ENCODE results near the gene ECHDC1. TPM values are rescaled to one million over a fixed set of nuclear protein-coding genes. Genes with fewer than 3 reads are reported as not detected.

Gene ECHDC1
- total RNA-seq, 4 donors from 2014 or later, result 55.4 to 149 (median 71.5) TPM

DNA sequence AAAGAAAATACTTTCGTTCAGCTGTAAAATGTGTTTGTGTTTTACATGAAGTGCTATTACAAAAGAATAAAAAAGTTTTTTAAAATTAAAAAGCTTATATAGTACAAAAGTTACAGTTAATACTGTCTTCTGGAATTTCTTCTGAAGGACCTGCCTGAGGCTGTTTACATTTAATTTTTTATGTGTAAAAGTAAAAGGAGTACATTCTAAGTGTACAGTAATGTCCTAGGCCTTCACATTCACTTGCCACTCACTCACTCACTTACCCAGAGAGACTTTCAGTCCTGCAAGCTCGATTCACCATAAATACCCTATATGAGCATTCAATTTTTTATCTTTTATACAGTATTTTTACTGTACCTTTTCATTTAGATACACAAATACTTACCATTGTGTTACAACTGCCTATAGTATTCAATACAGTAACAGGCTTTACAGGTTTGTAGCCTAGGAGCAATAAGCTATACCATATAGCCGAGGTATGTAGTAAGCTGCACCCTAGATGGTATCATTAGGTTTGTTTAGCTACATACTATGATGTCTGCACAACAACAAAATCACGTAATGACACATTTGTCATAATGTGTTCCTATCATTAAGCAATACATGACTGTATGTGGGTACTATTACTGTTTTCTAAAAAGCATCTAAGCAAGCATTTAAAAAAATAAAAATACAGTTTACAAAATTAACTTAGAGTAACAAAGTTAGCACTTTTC is 43.7 kb downstream of the ECHDC1 start:
- H3K27ac ChIP-seq, result no peak overlapping the region

DNA sequence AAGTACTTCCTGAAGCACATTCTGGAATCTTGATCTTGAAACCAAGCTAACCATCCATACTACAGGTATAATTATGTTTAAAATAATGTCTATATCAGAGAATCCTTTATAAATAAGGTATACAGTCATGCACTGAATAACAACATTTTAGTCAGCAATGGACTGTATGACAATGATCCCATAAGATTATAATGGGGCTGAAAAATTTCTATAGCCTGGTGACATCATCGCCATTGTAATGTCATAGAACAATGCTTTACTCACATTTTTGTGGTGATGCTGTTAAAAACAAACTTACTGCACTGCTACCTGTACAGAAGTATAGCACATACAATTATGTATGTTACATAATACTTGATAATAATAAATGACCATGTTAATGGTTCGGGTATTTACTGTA is 44.9 kb downstream of the ECHDC1 start:
- H3K4me3 ChIP-seq (replicated peaks in 1 of 3), result no peak overlapping the region
- WGBS, 2 donors, result 65 to 80% methylated on average over 2 of the region's 2 CpGs

More for the DNA sequence above, 43.7 kb downstream of the ECHDC1 start:
- Histone ChIP-seq H3K36me3 (no peaks in the 10 kb centered on the region), H3K27me3 (no peaks in the 10 kb centered on the region), H3K9me3 (no peaks in the 10 kb centered on the region), H3K4me3 (replicated peaks in 1 of 3) (no peak overlapping the region), H3K4me1 (peaks cover 20 to 23% of the 10 kb centered on the region in 2 donors)
- intact Hi-C loops (cut with DNase I), result loop anchor here (10.0 kb wide), 1 partner anchor 125 kb away; no protein-coding TSS in a partner anchor
- no peak for DNase-seq
- TF ChIP-seq POLR2A (IDR thresholded peaks at IDR 0.05), result no peak
- TF ChIP-seq, protein P1, sequence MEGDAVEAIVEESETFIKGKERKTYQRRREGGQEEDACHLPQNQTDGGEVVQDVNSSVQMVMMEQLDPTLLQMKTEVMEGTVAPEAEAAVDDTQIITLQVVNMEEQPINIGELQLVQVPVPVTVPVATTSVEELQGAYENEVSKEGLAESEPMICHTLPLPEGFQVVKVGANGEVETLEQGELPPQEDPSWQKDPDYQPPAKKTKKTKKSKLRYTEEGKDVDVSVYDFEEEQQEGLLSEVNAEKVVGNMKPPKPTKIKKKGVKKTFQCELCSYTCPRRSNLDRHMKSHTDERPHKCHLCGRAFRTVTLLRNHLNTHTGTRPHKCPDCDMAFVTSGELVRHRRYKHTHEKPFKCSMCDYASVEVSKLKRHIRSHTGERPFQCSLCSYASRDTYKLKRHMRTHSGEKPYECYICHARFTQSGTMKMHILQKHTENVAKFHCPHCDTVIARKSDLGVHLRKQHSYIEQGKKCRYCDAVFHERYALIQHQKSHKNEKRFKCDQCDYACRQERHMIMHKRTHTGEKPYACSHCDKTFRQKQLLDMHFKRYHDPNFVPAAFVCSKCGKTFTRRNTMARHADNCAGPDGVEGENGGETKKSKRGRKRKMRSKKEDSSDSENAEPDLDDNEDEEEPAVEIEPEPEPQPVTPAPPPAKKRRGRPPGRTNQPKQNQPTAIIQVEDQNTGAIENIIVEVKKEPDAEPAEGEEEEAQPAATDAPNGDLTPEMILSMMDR (IDR thresholded peaks at IDR 0.05), result no peak
- WGBS, 2 donors, result 97 to 98% methylated on average over 4 of the region's 4 CpGs

DNA sequence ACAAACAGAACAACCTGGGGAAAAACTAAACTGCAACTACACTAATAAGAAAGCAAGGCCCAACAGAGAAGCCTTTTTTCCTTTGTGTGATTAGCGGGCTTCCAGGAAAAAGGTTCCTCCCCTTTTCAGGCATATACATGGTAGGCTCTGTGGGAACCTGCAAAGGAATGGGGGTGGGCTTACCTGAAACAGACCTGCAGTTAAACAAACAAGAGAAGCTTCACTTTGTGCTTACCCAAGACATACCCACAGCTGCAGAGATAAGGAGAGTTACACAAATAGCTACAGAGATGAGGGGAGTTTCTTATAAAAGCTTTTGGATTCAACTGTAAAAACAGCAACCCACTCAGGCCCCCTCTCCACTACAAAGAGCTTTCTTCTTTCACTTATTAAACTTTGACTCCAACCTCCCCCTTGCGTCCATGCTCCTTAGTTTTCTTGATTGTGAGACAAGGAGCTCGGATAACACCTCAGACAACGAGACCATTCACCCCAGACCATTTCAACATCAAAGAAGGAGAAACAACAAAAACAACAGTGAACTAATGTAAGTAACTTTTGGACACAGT is 45.8 kb downstream of the ECHDC1 start:
- WGBS, 2 donors, result 79 to 81% methylated on average over 4 of the region's 4 CpGs
- Histone ChIP-seq H3K27ac (no peak overlapping the region), H3K4me3 (replicated peaks in 1 of 3) (no peak overlapping the region), H3K9me3 (no peaks in the 10 kb centered on the region), H3K4me1 (peaks cover 20 to 23% of the 10 kb centered on the region in 2 donors), H3K27me3 (no peaks in the 10 kb centered on the region), H3K36me3 (no peaks in the 10 kb centered on the region)
- TF ChIP-seq, protein P1 (IDR thresholded peaks at IDR 0.05), result no peak
- TF ChIP-seq POLR2A (IDR thresholded peaks at IDR 0.05), result no peak
- intact Hi-C loops (cut with DNase I), result no loop called here
- DNase-seq, result no peak

More for the DNA sequence above, 44.9 kb downstream of the ECHDC1 start:
- Histone ChIP-seq H3K9me3 (no peaks in the 10 kb centered on the region), H3K27me3 (no peaks in the 10 kb centered on the region), H3K4me1 (peaks cover 20 to 23% of the 10 kb centered on the region in 2 donors), H3K36me3 (no peaks in the 10 kb centered on the region), H3K27ac (no peak overlapping the region)
- intact Hi-C loops (cut with DNase I), result no loop called here
- no peak for DNase-seq
- TF ChIP-seq, protein P1 (IDR thresholded peaks at IDR 0.05), result no peak
- no peak for TF ChIP-seq POLR2A (IDR thresholded peaks at IDR 0.05)

DNA sequence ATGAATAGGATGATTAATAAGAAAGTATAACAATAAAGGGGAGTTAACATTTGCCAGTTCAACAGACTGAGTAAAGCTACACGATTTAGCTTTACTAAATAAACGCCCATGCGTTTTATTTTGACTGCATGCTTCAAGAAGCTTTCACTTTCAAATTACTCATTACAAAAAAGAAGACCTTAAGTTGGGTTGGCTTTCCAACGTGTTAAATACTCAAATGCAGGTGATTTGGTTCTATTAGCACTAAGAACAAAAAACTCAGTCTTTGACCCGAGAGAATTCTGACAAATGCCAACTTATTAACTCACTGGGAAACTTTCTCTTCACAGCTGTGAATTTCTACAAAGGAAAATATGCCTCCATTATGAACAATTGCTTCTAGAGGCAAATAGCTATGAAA is 51.9 kb downstream of the ECHDC1 start:
- H3K4me3 ChIP-seq (replicated peaks in 1 of 3), result no peak overlapping the region
- intact Hi-C loops (cut with DNase I), result no loop called here
- TF ChIP-seq, protein P1 (IDR thresholded peaks at IDR 0.05), result no peak
- no peak for TF ChIP-seq POLR2A (IDR thresholded peaks at IDR 0.05)
- H3K9me3 ChIP-seq, result no peaks in the 10 kb centered on the region
- H3K36me3 ChIP-seq, result peaks cover 12 to 14% of the 10 kb centered on the region in 2 donors
- H3K27me3 ChIP-seq, result no peaks in the 10 kb centered on the region
- DNase-seq, result no peak
- 13 to 30% methylated on average over 5 of the region's 5 CpGs for WGBS, 2 donors
- H3K4me1 ChIP-seq, result peaks cover 32 to 36% of the 10 kb centered on the region in 2 donors
- peak overlapping the region; percentile 48 to 66 (median 57) for H3K27ac ChIP-seq
